GM12878 (cell line): Measurements from ENCODE around the gene CSDE1. TPM values are rescaled to one million over a fixed set of nuclear protein-coding genes. Genes with fewer than 3 reads are reported as not detected.

Experiments used
- ATAC-seq: fragments of 200-7000 bp; cut with Tn5 transposase; 3 replicates; pipeline ENCODE4 v1.9.1; 2020; ENCODE audit warnings: mild to moderate bottlenecking, moderate library complexity
- BruUV-seq: library from RNA; stranded (reverse); fragments of 400-500 nt; replicated peaks from 2 replicates; lab custom pipeline; 2021; lab: Mats Ljungman, UMichigan
- CTCF ChIA-PET: fragments of 300-600 bp; sonication (Branson Sonifier 250); formaldehyde crosslinking; extraction: SDS; loops from one replicate; lab custom pipeline; 2021; ENCODE audit warnings: inconsistent platforms; lab: Yijun Ruan, JAX
- POLR2A ChIA-PET: fragments of 350-600 bp; formaldehyde crosslinking; extraction: SDS; loops from one replicate; lab custom pipeline; 2021; ENCODE audit warnings: inconsistent platforms; lab: Charles Lee
- RAD21 ChIA-PET: fragments of 300-600 bp; sonication (Branson Sonifier 250); formaldehyde crosslinking; loops from one replicate; lab custom pipeline; 2023; ENCODE audit warnings: antibody characterized with exemption; ENCODE audit not compliant: unreplicated experiment; lab: Charles Lee
- SMC1A ChIA-PET: fragments of 300-600 bp; sonication (Branson Sonifier 250); formaldehyde crosslinking; loops from one replicate; lab custom pipeline; 2023; ENCODE audit not compliant: unreplicated experiment, uncharacterized antibody; lab: Charles Lee
- DNase-seq: peaks from one replicate; pipeline ENCODE4 v3.0.0-alpha.2; 2011; ENCODE audit warnings: low read depth, low spot score
- FAIRE-seq: peaks from 3 replicates; lab custom pipeline; 2011; peaks lifted over from hg19 to GRCh38; lab: Jason Lieb, UNC
- H2AFZ ChIP-seq: 2 replicates; pipeline ENCODE4 v1.6.0; 2011; ENCODE audit warnings: low read depth, low read length, control low read depth; ENCODE audit not compliant: control insufficient read depth
- H3K27ac ChIP-seq: 2 replicates; pipeline ENCODE4 v1.5.1; 2011; ENCODE audit warnings: control low read depth; ENCODE audit not compliant: control insufficient read depth, insufficient read depth
- H3K27me3 ChIP-seq, 2 experiments: replicated peaks in 1 of 2; 2 replicates each; pipeline versions ENCODE4 v1.6.0 to v1.6.1; 2011; ENCODE audit warnings: low read length in 1 of 2; ENCODE audit not compliant: control insufficient read depth in 2 of 2, insufficient read depth in 2 of 2
- H3K36me3 ChIP-seq, 2 experiments: 2 replicates each; pipeline ENCODE4 v1.5.1; 2011; ENCODE audit warnings: low read length in 1 of 2; ENCODE audit not compliant: control insufficient read depth in 2 of 2, insufficient read depth in 2 of 2
- H3K4me1 ChIP-seq: 2 replicates; pipeline ENCODE4 v1.6.1; 2011; ENCODE audit warnings: mild to moderate bottlenecking, low read length, moderate library complexity, mixed read lengths; ENCODE audit not compliant: control insufficient read depth, insufficient read depth
- H3K4me2 ChIP-seq: 2 replicates; pipeline ENCODE4 v1.6.0; 2011; ENCODE audit warnings: control low read depth; ENCODE audit not compliant: control insufficient read depth, insufficient read depth
- H3K4me3 ChIP-seq: fragments of 200-600 bp; sonication (generic); 2 replicates; pipeline ENCODE4 v1.5.1; 2016
- H3K79me2 ChIP-seq: 2 replicates; pipeline ENCODE4 v1.6.0; 2011; ENCODE audit warnings: low read length; ENCODE audit not compliant: control insufficient read depth, insufficient read depth
- H3K9ac ChIP-seq: 2 replicates; pipeline ENCODE4 v1.8.0; 2011; ENCODE audit warnings: low read length, control low read depth, mixed read lengths; ENCODE audit not compliant: control insufficient read depth, insufficient read depth
- H3K9me3 ChIP-seq: replicated peaks from 3 replicates; pipeline ENCODE4 v1.5.1; 2011; ENCODE audit warnings: mild to moderate bottlenecking, low read length; ENCODE audit not compliant: control insufficient read depth, insufficient read depth
- H4K20me1 ChIP-seq: 2 replicates; pipeline ENCODE4 v1.6.0; 2011; ENCODE audit not compliant: control insufficient read depth, insufficient read depth
- CEBPB ChIP-seq, 2 experiments: fragments of 150-350 bp in 1 of 2; IDR thresholded peaks; 2 replicates each; pipeline ENCODE4 v1.6.1; 2012 to 2014; ENCODE audit warnings: low read depth in 2 of 2, low read length in 2 of 2, borderline replicate concordance in 1 of 2, inconsistent platforms in 1 of 2
- CUX1 ChIP-seq: IDR thresholded peaks from 2 replicates; pipeline ENCODE4 v1.6.1; 2012; ENCODE audit warnings: improper control_type of control experiment, low read depth, low read length; ENCODE audit not compliant: insufficient replicate concordance
- ELK1 ChIP-seq: IDR thresholded peaks from 2 replicates; pipeline ENCODE4 v1.6.1; 2012; ENCODE audit warnings: low read depth, low read length, improper control_type of control experiment
- IRF4 ChIP-seq: IDR thresholded peaks from 2 replicates; pipeline ENCODE4 v1.6.1; 2011; ENCODE audit warnings: low read depth, low read length
- KLF5 ChIP-seq: fragments of 450-650 bp; IDR thresholded peaks from 2 replicates; pipeline ENCODE4 v1.6.1; 2014; ENCODE audit warnings: mild to moderate bottlenecking; ENCODE audit not compliant: partially characterized antibody
- MYC ChIP-seq: IDR thresholded peaks from 2 replicates; pipeline ENCODE4 v1.6.1; 2011; ENCODE audit warnings: mild to moderate bottlenecking, low read length, moderate library complexity, inconsistent platforms; ENCODE audit not compliant: insufficient read depth, insufficient replicate concordance, insufficient read length, severe bottlenecking
- NFIC ChIP-seq: IDR thresholded peaks from 2 replicates; pipeline ENCODE4 v1.6.1; 2012; ENCODE audit warnings: low read depth, mild to moderate bottlenecking, inconsistent platforms, low read length, moderate library complexity
- NFXL1 ChIP-seq: fragments of 450-650 bp; IDR thresholded peaks from 2 replicates; pipeline ENCODE4 v1.6.1; 2017; ENCODE audit warnings: antibody characterized with exemption, mild to moderate bottlenecking, borderline replicate concordance
- RELB ChIP-seq: fragments of 450-650 bp; IDR thresholded peaks from 2 replicates; pipeline ENCODE4 v1.6.1; 2017; ENCODE audit warnings: low read depth, mild to moderate bottlenecking, moderate library complexity
- SMC3 ChIP-seq: IDR thresholded peaks from 2 replicates; pipeline ENCODE4 v1.6.1; 2011; ENCODE audit warnings: low read length, improper control_type of control experiment, borderline replicate concordance
- TAF1 ChIP-seq: IDR thresholded peaks from 2 replicates; pipeline ENCODE4 v1.6.1; 2011; ENCODE audit warnings: mild to moderate bottlenecking, low read depth, low read length, borderline replicate concordance
- ZBED1 ChIP-seq: IDR thresholded peaks from 2 replicates; pipeline ENCODE4 v1.6.1; 2016; ENCODE audit warnings: borderline replicate concordance
- ZNF217 ChIP-seq: fragments of 450-650 bp; IDR thresholded peaks from 2 replicates; pipeline ENCODE4 v1.6.1; 2017; ENCODE audit warnings: antibody characterized with exemption, mild to moderate bottlenecking
- ZNF622 ChIP-seq: fragments of 450-650 bp; IDR thresholded peaks from 2 replicates; pipeline ENCODE4 v1.6.1; 2017; ENCODE audit warnings: mild to moderate bottlenecking, inconsistent platforms
- ZZZ3 ChIP-seq: IDR thresholded peaks from 2 replicates; pipeline ENCODE4 v1.6.1; 2011; ENCODE audit warnings: low read depth; ENCODE audit not compliant: control insufficient read depth, insufficient read length
- WGBS: methylation state at CpG from one replicate; pipeline ENCODE4 v1.1.6; 2016; ENCODE audit warnings: low lambda C conversion rate; ENCODE audit not compliant: insufficient replicate concordance, insufficient coverage; ENCODE audit errors: missing lambda C conversion rate; 5-methylcytosine and 5-hydroxymethylcytosine counted together
- in situ Hi-C: fragments of 300-500 bp; cut with MboI; formaldehyde crosslinking; loops from 9 replicates; pipeline ENCODE4 v1.14.3; 2018; ENCODE audit warnings: mixed read lengths
- intact Hi-C: fragments of 100-400 bp; cut with micrococcal nuclease; formaldehyde crosslinking; loops from one replicate; pipeline ENCODE4 v1.14.2; 2022; ENCODE audit not compliant: unreplicated experiment
- polyA plus RNA-seq, 11 experiments: library from polyadenylated mRNA; depleted of rRNA in 4 of 11; unstranded in 6 of 11; stranded (reverse) in 5 of 11; fragments of >200 nt; fragmentation: Nextera tagmentation in 4 of 11; fragmentation: Illumina TruSeq in 1 of 11; extraction: Ambion mirVana in 4 of 11; extraction: Trizol in 1 of 11; gene quantifications; 1 replicate in 1 of 11; 2 replicates in 10 of 11; pipeline versions ENCODE4 v1.2.1 to v1.2.3, GENCODE V29; 2011 to 2016; ENCODE audit warnings: inconsistent platforms in 2 of 11, missing spikeins in 2 of 11, low read depth in 1 of 11
- total RNA-seq, 4 experiments: library from RNA; depleted of rRNA in 3 of 4; stranded (reverse); fragments of >200 nt in 3 of 4; fragmentation: Illumina TruSeq in 1 of 4; extraction: Trizol in 1 of 4; gene quantifications; 2 replicates each; pipeline versions ENCODE4 v1.2.1 to v1.2.3, GENCODE V29; 2013 to 2021

The CSDE1 gene
- total and polyA plus RNA-seq, 10 of the 15 experiments (the other 5 are each of a cell fraction or from before 2014, with no cell fraction given), result 130 to 390 (median 246) TPM

- ChIA-PET RAD21 (no interaction called here), CTCF (no interaction called here), SMC1A (no interaction called here), POLR2A (no interaction called here)
- Histone ChIP-seq H3K36me3 (no peaks in the 10 kb centered on the region), H3K27me3 (no peaks in the 10 kb centered on the region), H3K9me3 (no peaks in the 10 kb centered on the region), H3K4me1 (no peaks in the 10 kb centered on the region), H3K27ac (no peak overlapping the region), H2AFZ (no peak overlapping the region), H3K4me3 (no peak overlapping the region), H3K4me2 (no peak overlapping the region), H3K9ac (no peak overlapping the region), H3K79me2 (no peaks in the 10 kb centered on the region), H4K20me1 (no peaks in the 10 kb centered on the region)
- WGBS, result 0% methylated on average over 1 of the region's 1 CpG
- FAIRE-seq, result no peak
- no peak for DNase-seq
- intact Hi-C loops, result no loop called here
- ATAC-seq, result no peak
- in situ Hi-C loops, result no loop called here
- BruUV-seq, result no TSS peak
- TF ChIP-seq RELB (no peak), CUX1 (no peak), IRF4 (no peak), NFIC (no peak), TAF1 (no peak), ELK1 (no peak), KLF5 (no peak), NFXL1 (no peak), ZZZ3 (no peak), ZNF217 (no peak), ZNF622 (no peak), MYC (no peak), ZBED1 (no peak), SMC3 (no peak), CEBPB (IDR thresholded peaks at IDR 0.05; ENCODE audit: borderline replicate concordance in 1 of 2, low read depth in 2 of 2, low read length in 2 of 2) (no peak)
Measured at GRCh38 chr1:114690148-114690547, 67.6 kb downstream of the CSDE1 start.
